Progenitor cell of endocrine pancreas (in vitro differentiated cells): ENCODE results near the gene ASPG. TPM values are rescaled to one million over a fixed set of nuclear protein-coding genes. Genes with fewer than 3 reads are reported as not detected.

Experiments
- DNase-seq: peaks from one replicate; pipeline ENCODE4 v3.0.0; 2021; ENCODE audit warnings: low spot score; ENCODE audit not compliant: unreplicated experiment
- H3K27ac Mint-ChIP-seq: 2 replicates; pipeline ENCODE4 v1.8.0; 2021; ENCODE audit warnings: mild to moderate bottlenecking, moderate library complexity, mixed read lengths
- H3K27me3 Mint-ChIP-seq: 2 replicates; pipeline ENCODE4 v1.8.0; 2021; ENCODE audit warnings: mixed read lengths
- H3K36me3 Mint-ChIP-seq: 2 replicates; pipeline ENCODE4 v1.8.0; 2022; ENCODE audit warnings: mixed read lengths; ENCODE audit not compliant: insufficient read depth
- H3K4me1 Mint-ChIP-seq: 2 replicates; pipeline ENCODE4 v1.8.0; 2021; ENCODE audit warnings: low read depth, mixed read lengths
- H3K4me3 Mint-ChIP-seq: 2 replicates; pipeline ENCODE4 v1.8.0; 2021; ENCODE audit warnings: low read depth, mild to moderate bottlenecking, moderate library complexity, mixed read lengths
- H3K9me3 Mint-ChIP-seq: 2 replicates; pipeline ENCODE4 v1.8.0; 2021; ENCODE audit warnings: low read depth, mixed read lengths
- CTCF ChIP-seq: fragments of 200-600 bp; sonication (generic); IDR thresholded peaks from one replicate; pipeline ENCODE4 v1.5.0; 2021; ENCODE audit warnings: antibody characterized with exemption, mild to moderate bottlenecking; ENCODE audit not compliant: unreplicated experiment
- total RNA-seq: library from RNA; stranded (reverse); gene quantifications from 2 replicates; pipeline ENCODE4 v1.2.1, GENCODE V29; 2021

Gene ASPG
- total RNA-seq, 1 donor from 2014 or later = not detected

- Mint-ChIP-seq H3K4me3 (no peak overlapping the region), H3K27ac (peak overlapping the region; percentile 78), H3K36me3 (no peaks in the 10 kb centered on the region), H3K9me3 (no peaks in the 10 kb centered on the region), H3K27me3 (peaks cover 8% of the 10 kb centered on the region), H3K4me1 (peaks cover 12% of the 10 kb centered on the region)
- TF ChIP-seq CTCF = no peak
- no peak for DNase-seq
Measured at GRCh38 chr14:104148433-104149277, 63.2 kb downstream of the ASPG start.

GRCh38 chr14:104149278-104149595, 63.7 kb downstream of the ASPG start:
- Mint-ChIP-seq H3K36me3 (no peaks in the 10 kb centered on the region), H3K27me3 (peaks cover 8% of the 10 kb centered on the region), H3K4me3 (no peak overlapping the region), H3K27ac (no peak overlapping the region), H3K4me1 (peaks cover 12% of the 10 kb centered on the region), H3K9me3 (no peaks in the 10 kb centered on the region)
- TF ChIP-seq CTCF = no peak
- no peak for DNase-seq

- H3K27me3 Mint-ChIP-seq = peaks cover 5% of the 10 kb centered on the region
- H3K4me1 Mint-ChIP-seq = peaks cover 12% of the 10 kb centered on the region
- no peaks in the 10 kb centered on the region for H3K9me3 Mint-ChIP-seq
- DNase-seq = no peak
- no peak overlapping the region for H3K27ac Mint-ChIP-seq
- TF ChIP-seq CTCF = no peak
- no peak overlapping the region for H3K4me3 Mint-ChIP-seq
- H3K36me3 Mint-ChIP-seq = no peaks in the 10 kb centered on the region
Measured at GRCh38 chr14:104149617-104150135, 64.2 kb downstream of the ASPG start.

- H3K4me3 Mint-ChIP-seq = no peak overlapping the region
- no peak overlapping the region for H3K27ac Mint-ChIP-seq
- peaks cover 3% of the 10 kb centered on the region for H3K27me3 Mint-ChIP-seq
- peaks cover 12% of the 10 kb centered on the region for H3K4me1 Mint-ChIP-seq
- no peak for DNase-seq
- H3K9me3 Mint-ChIP-seq = no peaks in the 10 kb centered on the region
- H3K36me3 Mint-ChIP-seq = no peaks in the 10 kb centered on the region
- TF ChIP-seq CTCF = peak; percentile 41
Measured at GRCh38 chr14:104150136-104151025, 64.9 kb downstream of the ASPG start.

- Mint-ChIP-seq H3K4me3 (no peak overlapping the region), H3K27me3 (no peaks in the 10 kb centered on the region), H3K4me1 (peaks cover 12% of the 10 kb centered on the region), H3K27ac (no peak overlapping the region), H3K36me3 (no peaks in the 10 kb centered on the region), H3K9me3 (no peaks in the 10 kb centered on the region)
- DNase-seq = no peak
- no peak for TF ChIP-seq CTCF
Measured at GRCh38 chr14:104151026-104151381, 65.5 kb downstream of the ASPG start.
